ENCODE measurements around the gene GRK5. TPM values are rescaled to one million over a fixed set of nuclear protein-coding genes. Genes with fewer than 3 reads are reported as not detected.

Gene GRK5
- total RNA-seq, 6 experiments from 2014 or later = 5.9 to 11.5 (median 7.9) TPM

DNA sequence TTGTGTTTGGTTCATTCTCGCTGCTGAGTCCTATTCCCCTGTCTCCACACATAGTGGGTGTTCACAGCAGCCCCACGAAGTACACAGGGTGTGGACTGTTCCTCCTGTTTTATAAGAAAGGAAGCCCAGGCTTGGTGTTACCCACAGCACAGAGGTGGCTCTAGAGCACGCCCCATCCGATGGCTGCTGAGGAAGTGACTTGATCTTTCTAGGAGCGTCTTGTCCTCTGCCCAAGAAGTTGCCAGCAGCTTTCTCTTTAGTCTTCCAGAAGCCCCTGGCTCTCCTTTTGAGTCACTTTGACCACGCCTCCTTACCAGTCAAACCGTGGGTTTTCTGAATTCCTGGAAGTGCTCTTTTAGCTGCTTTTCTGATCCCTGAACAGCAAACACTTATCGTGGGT lies 94.0 kb downstream of the GRK5 start:
- DNase-seq (peak in 1 of 3 donors; percentile 53), ATAC-seq (peak; percentile 12 to 49 (median 42))
- Histone ChIP-seq H3K4me3 (no peak overlapping the region), H3K27ac (peak overlapping the region in 1 of 3 donors; percentile 18), H3K9me3 (no peaks in the 10 kb centered on the region), H3K4me1 (peaks cover 0 to 19% (median 0%) of the 10 kb centered on the region in 4 donors), H3K36me3 (no peaks in the 10 kb centered on the region), H3K27me3 (no peaks in the 10 kb centered on the region)
- TF ChIP-seq, protein P1, sequence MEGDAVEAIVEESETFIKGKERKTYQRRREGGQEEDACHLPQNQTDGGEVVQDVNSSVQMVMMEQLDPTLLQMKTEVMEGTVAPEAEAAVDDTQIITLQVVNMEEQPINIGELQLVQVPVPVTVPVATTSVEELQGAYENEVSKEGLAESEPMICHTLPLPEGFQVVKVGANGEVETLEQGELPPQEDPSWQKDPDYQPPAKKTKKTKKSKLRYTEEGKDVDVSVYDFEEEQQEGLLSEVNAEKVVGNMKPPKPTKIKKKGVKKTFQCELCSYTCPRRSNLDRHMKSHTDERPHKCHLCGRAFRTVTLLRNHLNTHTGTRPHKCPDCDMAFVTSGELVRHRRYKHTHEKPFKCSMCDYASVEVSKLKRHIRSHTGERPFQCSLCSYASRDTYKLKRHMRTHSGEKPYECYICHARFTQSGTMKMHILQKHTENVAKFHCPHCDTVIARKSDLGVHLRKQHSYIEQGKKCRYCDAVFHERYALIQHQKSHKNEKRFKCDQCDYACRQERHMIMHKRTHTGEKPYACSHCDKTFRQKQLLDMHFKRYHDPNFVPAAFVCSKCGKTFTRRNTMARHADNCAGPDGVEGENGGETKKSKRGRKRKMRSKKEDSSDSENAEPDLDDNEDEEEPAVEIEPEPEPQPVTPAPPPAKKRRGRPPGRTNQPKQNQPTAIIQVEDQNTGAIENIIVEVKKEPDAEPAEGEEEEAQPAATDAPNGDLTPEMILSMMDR (IDR thresholded peaks at IDR 0.05) = no peak
- TF ChIP-seq POLR2A (IDR thresholded peaks at IDR 0.05) = no peak
- intact Hi-C loops (cut with DNase I) = no loop called here
- WGBS (ENCODE audit: insufficient coverage, low coverage, low lambda C conversion rate, missing lambda C conversion rate) = 36% methylated on average over 7 of the region's 8 CpGs

DNA sequence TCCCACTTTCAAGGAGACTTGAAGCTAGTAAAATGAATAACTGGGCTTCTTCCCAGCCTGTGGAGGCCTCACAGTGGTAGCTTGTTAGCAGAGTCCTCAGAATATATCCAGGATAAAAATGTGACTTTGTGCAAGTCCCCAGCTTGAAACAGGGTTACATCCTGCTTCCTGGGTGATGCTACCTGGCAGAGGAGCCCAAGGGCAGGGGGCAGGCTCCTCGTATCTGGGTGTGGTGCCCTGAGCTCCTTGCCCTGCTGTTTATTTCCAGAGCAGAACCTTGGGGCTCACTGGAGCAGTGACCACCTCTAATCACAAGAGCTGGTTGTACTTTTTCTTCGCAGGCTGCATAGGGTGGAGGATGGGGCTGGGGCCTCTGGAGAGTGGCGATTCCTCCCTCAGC lies 94.8 kb downstream of the GRK5 start:
- intact Hi-C loops (cut with DNase I) = no loop called here
- peaks cover 0 to 12% (median 0%) of the 10 kb centered on the region in 4 donors for H3K4me1 ChIP-seq

DNA sequence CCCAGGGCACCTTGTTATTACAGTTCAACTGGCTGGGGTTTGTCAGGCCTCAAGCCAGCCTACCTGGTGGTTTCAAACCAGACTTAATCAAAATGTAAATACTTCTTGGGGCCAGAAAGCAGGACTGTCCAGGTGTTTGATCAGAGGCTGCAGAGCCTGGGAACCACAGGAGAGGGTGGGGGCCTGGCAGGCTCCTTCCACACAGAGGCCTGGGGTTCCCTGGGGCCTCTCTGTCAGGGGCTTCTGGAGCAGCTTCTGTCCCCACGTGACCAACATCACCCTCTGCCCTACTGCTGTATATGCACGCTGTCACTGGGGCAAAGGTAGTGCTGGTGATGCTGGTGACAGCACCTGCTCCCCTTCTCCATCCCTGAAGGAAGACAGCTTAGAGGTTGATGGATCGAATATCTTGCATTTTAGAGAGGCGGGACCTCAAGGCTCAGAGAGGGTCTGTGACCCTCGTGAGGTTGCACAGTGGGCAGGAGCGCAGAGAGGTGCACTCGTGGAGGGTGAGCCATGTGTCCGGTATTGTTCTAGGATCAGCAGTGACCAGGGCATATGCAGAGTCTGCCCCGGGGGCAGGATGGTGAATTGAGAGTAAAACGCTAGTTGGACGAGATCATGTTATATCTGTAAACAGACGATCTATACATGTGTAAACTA lies 95.4 kb downstream of the GRK5 start:
- H3K4me1 ChIP-seq = peaks cover 0 to 10% (median 0%) of the 10 kb centered on the region in 4 donors
- ATAC-seq (peak in 2 of 4 donors; percentile 37 to 59), DNase-seq (peak in 1 of 3 donors; percentile 51)

More for the DNA sequence above, 94.8 kb downstream of the GRK5 start:
- Histone ChIP-seq H3K27me3 (no peaks in the 10 kb centered on the region), H3K36me3 (no peaks in the 10 kb centered on the region), H3K9me3 (no peaks in the 10 kb centered on the region), H3K27ac (no peak overlapping the region), H3K4me3 (no peak overlapping the region)
- DNase-seq = no peak
- 17% methylated on average over 1 of the region's 3 CpGs for WGBS (ENCODE audit: insufficient coverage, low coverage, low lambda C conversion rate, missing lambda C conversion rate)
- ATAC-seq = no peak
- no peak for TF ChIP-seq POLR2A (IDR thresholded peaks at IDR 0.05)
- TF ChIP-seq, protein P1 (IDR thresholded peaks at IDR 0.05) = no peak

DNA sequence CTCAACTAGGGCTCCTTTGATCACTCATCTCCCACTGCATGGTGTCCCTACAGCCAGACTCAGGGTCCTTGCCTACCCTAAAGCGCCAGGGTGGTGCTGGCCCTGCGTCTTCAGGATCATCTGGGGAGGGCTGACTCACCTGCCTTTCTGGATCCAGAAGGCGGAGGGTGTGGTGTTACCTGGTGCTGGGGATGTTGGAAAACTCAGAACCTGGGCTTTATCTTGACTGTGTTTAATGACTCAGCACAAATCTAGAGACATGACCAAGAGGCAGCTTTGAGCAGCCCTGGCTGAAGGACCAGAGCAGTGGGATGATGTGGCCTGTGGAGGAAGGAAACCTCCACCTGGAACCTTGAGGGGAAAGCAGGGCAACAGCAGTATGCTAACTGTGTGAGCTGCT lies 96.5 kb downstream of the GRK5 start:
- Histone ChIP-seq H3K4me1 (peaks cover 0 to 10% (median 0%) of the 10 kb centered on the region in 4 donors), H3K4me3 (no peak overlapping the region), H3K36me3 (no peaks in the 10 kb centered on the region), H3K27ac (no peak overlapping the region), H3K9me3 (no peaks in the 10 kb centered on the region), H3K27me3 (no peaks in the 10 kb centered on the region)
- intact Hi-C loops (cut with DNase I) = no loop called here
- no peak for ATAC-seq
- DNase-seq = no peak
- TF ChIP-seq, protein P1 (IDR thresholded peaks at IDR 0.05) = no peak
- no peak for TF ChIP-seq POLR2A (IDR thresholded peaks at IDR 0.05)
- 100% methylated on average over 1 of the region's 3 CpGs for WGBS (ENCODE audit: insufficient coverage, low coverage, low lambda C conversion rate, missing lambda C conversion rate)

More for the DNA sequence above, 95.4 kb downstream of the GRK5 start:
- no peak for TF ChIP-seq POLR2A (IDR thresholded peaks at IDR 0.05)
- TF ChIP-seq, protein P1 (IDR thresholded peaks at IDR 0.05) = no peak
- WGBS (ENCODE audit: insufficient coverage, low coverage, low lambda C conversion rate, missing lambda C conversion rate) = 75% methylated on average over 12 of the region's 12 CpGs
- Histone ChIP-seq H3K27ac (no peak overlapping the region), H3K4me3 (no peak overlapping the region), H3K9me3 (no peaks in the 10 kb centered on the region), H3K27me3 (no peaks in the 10 kb centered on the region), H3K36me3 (no peaks in the 10 kb centered on the region)
- intact Hi-C loops (cut with DNase I) = no loop called here

Measured in right lobe of liver (tissue), 6 donors.